Breast epithelium (tissue), 4 donors: ENCODE measurements around the gene KCNE4. TPM values are rescaled to one million over a fixed set of nuclear protein-coding genes. Genes with fewer than 3 reads are reported as not detected.

Experiments
- DNase-seq, 2 donors: peaks; one replicate each; pipeline ENCODE4 v3.0.0-alpha.2; 2019; ENCODE audit warnings: low spot score in 2 of 2
- H3K27ac ChIP-seq, 2 donors: fragments of 200-600 bp; sonication (generic) in 1 of 2; one replicate each; pipeline ENCODE4 v1.5.1; 2016 to 2019; ENCODE audit warnings: mild to moderate bottlenecking in 1 of 2
- H3K27me3 ChIP-seq, 2 donors: fragments of 200-600 bp; sonication (generic) in 1 of 2; one replicate each; pipeline versions ENCODE4 v1.5.1 to v1.6.0; 2017 to 2019; ENCODE audit warnings: control low read depth in 1 of 2, mild to moderate bottlenecking in 1 of 2
- H3K36me3 ChIP-seq: fragments of 200-600 bp; one replicate; pipeline ENCODE4 v1.5.1; 2019
- H3K4me1 ChIP-seq, 2 donors: fragments of 200-600 bp; sonication (generic); one replicate each; pipeline ENCODE4 v1.5.1; 2016 to 2019; ENCODE audit warnings: control low read depth in 1 of 2
- H3K4me3 ChIP-seq, 3 donors: fragments of 200-600 bp; sonication (generic); 1 replicate in 2 of 3; 2 replicates in 1 of 3; pipeline ENCODE4 v1.5.1; 2016 to 2019; ENCODE audit warnings: mild to moderate bottlenecking in 3 of 3, moderate library complexity in 2 of 3
- H3K9me3 ChIP-seq, 2 donors: fragments of 200-600 bp; sonication (generic) in 1 of 2; one replicate each; pipeline ENCODE4 v1.5.1; 2016 to 2019; ENCODE audit warnings: control low read depth in 1 of 2
- POLR2A ChIP-seq: fragments of 450-650 bp; IDR thresholded peaks from one replicate; pipeline ENCODE4 v1.6.1; 2016; ENCODE audit warnings: antibody characterized with exemption, mild to moderate bottlenecking, moderate library complexity
- POLR2AphosphoS5 ChIP-seq, 3 donors: sonication (generic); formaldehyde crosslinking; IDR thresholded peaks; one replicate each; pipeline ENCODE4 v1.6.1; 2017; ENCODE audit warnings: antibody characterized with exemption in 3 of 3
- intact Hi-C: fragments of 100-400 bp; cut with DNase I; formaldehyde crosslinking; loops from one replicate; pipeline ENCODE4 v1.15.1; 2023; ENCODE audit warnings: low total_unique reads
- total RNA-seq, 3 donors: library from RNA; depleted of rRNA; stranded (reverse); fragments of >200 nt; gene quantifications; one replicate each; pipeline ENCODE4 v1.1.0, GENCODE V29; 2016
- TF ChIP-seq, protein P1 (sequence below), 3 donors: fragments of 450-650 bp; IDR thresholded peaks; one replicate each; pipeline ENCODE4 v1.5.1; 2016 to 2017; ENCODE audit warnings: antibody characterized with exemption in 3 of 3, mild to moderate bottlenecking in 3 of 3, moderate library complexity in 3 of 3

Gene KCNE4
- total RNA-seq, 3 donors from 2014 or later = 5.0 to 26.2 (median 9.3) TPM

DNA sequence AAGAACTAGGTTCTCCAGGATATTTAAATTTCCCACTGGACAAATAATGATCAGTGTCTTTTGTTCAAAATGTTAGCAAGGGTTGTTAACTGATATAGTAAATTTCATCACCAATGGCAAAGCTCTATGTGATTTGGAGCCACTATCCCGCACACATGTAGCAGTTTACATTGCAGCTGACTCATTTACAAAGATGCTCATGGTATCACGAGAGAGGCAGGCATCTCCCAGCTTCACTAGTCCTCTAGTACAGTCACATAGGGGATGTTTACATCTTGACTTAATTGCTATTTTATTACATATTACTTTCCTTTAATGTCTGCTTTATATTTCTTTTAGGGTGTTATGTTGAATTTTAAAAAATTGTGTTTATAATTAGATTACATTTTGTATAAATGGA is 30.7 kb downstream of the KCNE4 start:
- Histone ChIP-seq H3K36me3 (no peaks in the 10 kb centered on the region), H3K9me3 (no peaks in the 10 kb centered on the region), H3K4me1 (no peaks in the 10 kb centered on the region), H3K27me3 (no peaks in the 10 kb centered on the region), H3K27ac (no peak overlapping the region), H3K4me3 (no peak overlapping the region)
- TF ChIP-seq, protein P1, sequence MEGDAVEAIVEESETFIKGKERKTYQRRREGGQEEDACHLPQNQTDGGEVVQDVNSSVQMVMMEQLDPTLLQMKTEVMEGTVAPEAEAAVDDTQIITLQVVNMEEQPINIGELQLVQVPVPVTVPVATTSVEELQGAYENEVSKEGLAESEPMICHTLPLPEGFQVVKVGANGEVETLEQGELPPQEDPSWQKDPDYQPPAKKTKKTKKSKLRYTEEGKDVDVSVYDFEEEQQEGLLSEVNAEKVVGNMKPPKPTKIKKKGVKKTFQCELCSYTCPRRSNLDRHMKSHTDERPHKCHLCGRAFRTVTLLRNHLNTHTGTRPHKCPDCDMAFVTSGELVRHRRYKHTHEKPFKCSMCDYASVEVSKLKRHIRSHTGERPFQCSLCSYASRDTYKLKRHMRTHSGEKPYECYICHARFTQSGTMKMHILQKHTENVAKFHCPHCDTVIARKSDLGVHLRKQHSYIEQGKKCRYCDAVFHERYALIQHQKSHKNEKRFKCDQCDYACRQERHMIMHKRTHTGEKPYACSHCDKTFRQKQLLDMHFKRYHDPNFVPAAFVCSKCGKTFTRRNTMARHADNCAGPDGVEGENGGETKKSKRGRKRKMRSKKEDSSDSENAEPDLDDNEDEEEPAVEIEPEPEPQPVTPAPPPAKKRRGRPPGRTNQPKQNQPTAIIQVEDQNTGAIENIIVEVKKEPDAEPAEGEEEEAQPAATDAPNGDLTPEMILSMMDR (IDR thresholded peaks at IDR 0.05) = no peak
- TF ChIP-seq POLR2AphosphoS5 (IDR thresholded peaks at IDR 0.05) = no peak
- TF ChIP-seq POLR2A = no peak
- DNase-seq = no peak
- intact Hi-C loops = no loop called here

DNA sequence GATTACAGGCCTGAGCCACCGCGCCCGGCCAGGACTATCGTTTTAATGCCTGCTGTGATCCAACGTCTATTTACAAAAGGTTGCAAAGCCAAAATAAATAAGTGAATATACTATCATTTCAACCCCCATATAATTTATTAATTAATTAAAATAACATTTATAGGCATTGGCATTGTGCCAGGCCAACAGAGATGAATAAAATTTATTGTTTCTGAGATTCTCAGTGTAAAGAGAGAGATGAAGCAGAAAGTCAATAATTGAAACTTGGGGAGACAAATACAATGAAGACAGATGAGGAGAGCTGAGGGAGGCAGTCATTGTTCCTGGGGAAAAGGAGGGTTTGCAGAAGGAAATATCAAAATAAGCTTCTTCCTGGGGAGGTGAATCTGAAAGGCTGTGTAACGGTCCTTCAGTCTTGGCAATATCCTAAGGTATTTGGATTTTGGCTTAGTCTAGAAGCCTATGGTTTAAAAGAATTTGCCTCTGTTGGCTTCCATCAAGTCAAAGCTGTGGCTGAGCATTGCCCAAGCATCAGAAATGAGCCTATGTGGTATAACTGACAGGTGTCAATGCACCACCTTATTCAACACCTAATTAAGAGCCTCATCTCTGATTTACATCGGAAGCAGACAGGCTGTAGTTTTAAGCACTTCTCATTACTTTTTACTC is 31.5 kb downstream of the KCNE4 start:
- TF ChIP-seq POLR2A (no peak), POLR2AphosphoS5 (IDR thresholded peaks at IDR 0.05) (no peak)
- TF ChIP-seq, protein P1 (IDR thresholded peaks at IDR 0.05) = no peak
- intact Hi-C loops = no loop called here

DNA sequence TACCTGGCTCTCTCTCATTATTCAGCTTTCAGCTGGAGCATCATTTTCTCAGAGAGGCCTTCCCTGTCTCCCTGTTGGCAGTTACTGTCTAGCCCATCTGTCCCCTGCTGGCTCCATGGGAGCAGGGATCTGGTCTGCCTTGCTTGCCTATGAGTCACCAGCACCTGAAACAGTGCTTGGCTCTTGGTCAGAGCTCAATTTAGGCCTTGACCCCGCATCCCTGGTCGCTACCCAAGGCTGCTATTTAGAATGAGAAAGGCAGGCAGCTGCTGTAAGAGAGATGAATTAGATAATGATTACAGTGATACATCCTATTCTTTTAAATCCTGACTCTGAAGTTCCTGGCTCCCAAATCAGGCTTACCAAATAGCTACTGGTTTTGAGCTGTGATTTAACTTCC is 32.9 kb downstream of the KCNE4 start:
- Histone ChIP-seq H3K9me3 (no peaks in the 10 kb centered on the region), H3K36me3 (no peaks in the 10 kb centered on the region), H3K4me1 (no peaks in the 10 kb centered on the region), H3K27ac (no peak overlapping the region), H3K4me3 (no peak overlapping the region), H3K27me3 (no peaks in the 10 kb centered on the region)
- no peak for DNase-seq
- TF ChIP-seq POLR2AphosphoS5 (IDR thresholded peaks at IDR 0.05) (no peak), POLR2A (no peak)
- TF ChIP-seq, protein P1 (IDR thresholded peaks at IDR 0.05) = no peak
- intact Hi-C loops = no loop called here

More for the DNA sequence above, 31.5 kb downstream of the KCNE4 start:
- H3K4me3 ChIP-seq = no peak overlapping the region
- no peaks in the 10 kb centered on the region for H3K36me3 ChIP-seq
- H3K4me1 ChIP-seq = no peaks in the 10 kb centered on the region
- no peaks in the 10 kb centered on the region for H3K9me3 ChIP-seq
- H3K27me3 ChIP-seq = no peaks in the 10 kb centered on the region
- DNase-seq = no peak
- H3K27ac ChIP-seq = no peak overlapping the region

DNA sequence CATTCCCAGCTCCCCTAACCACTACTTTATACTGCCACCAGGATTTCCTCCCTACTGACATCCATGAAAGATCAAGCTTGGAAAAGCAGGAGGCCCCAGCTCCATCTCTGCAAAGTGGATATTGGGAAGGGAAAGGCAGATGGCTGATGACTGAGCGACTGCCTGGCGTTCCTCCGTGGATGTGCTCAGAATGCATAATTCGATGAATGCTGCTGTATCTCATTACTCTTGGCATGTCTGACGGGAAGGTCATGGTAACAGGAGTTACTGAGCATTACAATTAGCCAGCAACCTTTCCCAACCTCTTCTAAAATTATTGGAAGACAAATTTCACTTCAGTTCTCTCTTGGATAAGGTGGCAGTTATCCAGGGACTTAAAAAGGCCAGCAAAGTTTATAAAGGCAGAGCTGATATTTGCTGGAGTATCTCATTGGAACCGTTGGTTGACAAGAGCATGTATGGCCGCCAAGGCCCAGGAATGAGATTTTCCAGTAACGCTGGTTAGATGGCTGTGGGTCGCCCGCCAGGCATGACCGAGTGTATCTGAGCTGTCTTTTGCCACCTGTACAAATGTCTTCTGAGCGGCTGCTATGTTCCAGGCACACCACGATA is 34.5 kb downstream of the KCNE4 start:
- H3K27ac ChIP-seq = no peak overlapping the region
- TF ChIP-seq, protein P1 (IDR thresholded peaks at IDR 0.05) = no peak
- no peak for TF ChIP-seq POLR2AphosphoS5 (IDR thresholded peaks at IDR 0.05)
- no peak for TF ChIP-seq POLR2A
- no peak overlapping the region for H3K4me3 ChIP-seq
- no peaks in the 10 kb centered on the region for H3K4me1 ChIP-seq
- H3K9me3 ChIP-seq = no peaks in the 10 kb centered on the region
- DNase-seq = no peak
- intact Hi-C loops = no loop called here
- no peaks in the 10 kb centered on the region for H3K36me3 ChIP-seq
- no peaks in the 10 kb centered on the region for H3K27me3 ChIP-seq

DNA sequence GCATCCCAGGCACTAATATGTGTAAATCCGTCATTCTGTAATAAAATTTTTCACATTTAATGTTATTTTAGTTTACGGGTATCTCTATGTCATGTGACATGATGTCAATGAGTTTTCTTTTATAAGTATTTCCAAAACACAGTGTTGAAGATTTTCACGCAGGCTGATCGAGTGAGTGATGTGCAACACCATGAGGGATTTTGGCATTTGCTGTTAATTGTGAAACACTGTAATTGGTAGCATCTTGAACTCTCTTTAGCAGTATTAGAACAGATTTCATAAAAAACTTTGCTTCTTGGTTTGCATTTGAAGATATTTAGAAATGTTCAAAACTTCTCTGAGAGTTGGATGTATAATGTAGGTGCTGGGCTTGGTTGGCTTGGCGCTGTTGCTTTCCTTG is 35.5 kb downstream of the KCNE4 start:
- Histone ChIP-seq H3K27ac (no peak overlapping the region), H3K4me3 (no peak overlapping the region), H3K9me3 (no peaks in the 10 kb centered on the region), H3K27me3 (no peaks in the 10 kb centered on the region), H3K36me3 (no peaks in the 10 kb centered on the region), H3K4me1 (no peaks in the 10 kb centered on the region)
- intact Hi-C loops = no loop called here
- TF ChIP-seq, protein P1 (IDR thresholded peaks at IDR 0.05) = no peak
- TF ChIP-seq POLR2A (no peak), POLR2AphosphoS5 (IDR thresholded peaks at IDR 0.05) (no peak)
- no peak for DNase-seq
